Measurements from ENCODE around the gene KCTD13.
"Not testable (repeated sequence)": the region's sequence is repeated elsewhere in the genome, so short reads cannot be mapped to it uniquely, and the experiment has no call there.

The KCTD13 gene

GRCh38 chr16:29943846-29944799 is 18.1 kb upstream of the KCTD13 start:
- DNase-seq, result no peak

GRCh38 chr16:29940656-29941055 is 14.6 kb upstream of the KCTD13 start:
- no peak for DNase-seq

GRCh38 chr16:29931750-29932149 is 5.7 kb upstream of the KCTD13 start:
- DNase-seq, result not testable (repeated sequence)

GRCh38 chr16:29927070-29927905 is 1.3 kb upstream of the KCTD13 start:
- no peak for DNase-seq

GRCh38 chr16:29926711-29927052 is 656 bp upstream of the KCTD13 start:
- DNase-seq, result no peak

GRCh38 chr16:29925105-29925756 is 795 bp downstream of the KCTD13 start:
- no peak for DNase-seq

- no peak for DNase-seq
These were observed 3.0 kb downstream of the KCTD13 start for GRCh38 chr16:29922986-29923501.

- DNase-seq, result no peak
These were observed 3.7 kb downstream of the KCTD13 start for GRCh38 chr16:29922326-29922725.

- no peak for DNase-seq
These were observed 5.0 kb downstream of the KCTD13 start for GRCh38 chr16:29921034-29921385.

- no peak for DNase-seq
These were observed 5.6 kb downstream of the KCTD13 start for GRCh38 chr16:29920288-29921033.

- no peak for DNase-seq
These were observed 9.0 kb downstream of the KCTD13 start for GRCh38 chr16:29916979-29917378.

GRCh38 chr16:29915590-29916247 is 10.3 kb downstream of the KCTD13 start:
- no peak for DNase-seq

- no peak for DNase-seq
These were observed 12.5 kb downstream of the KCTD13 start for GRCh38 chr16:29913514-29913913.

GRCh38 chr16:29912087-29912486 is 13.9 kb downstream of the KCTD13 start:
- DNase-seq, result no peak

GRCh38 chr16:29911676-29912010 is 14.4 kb downstream of the KCTD13 start:
- DNase-seq, result no peak

- DNase-seq, result no peak
These were observed 15.0 kb downstream of the KCTD13 start for GRCh38 chr16:29910819-29911675.

- DNase-seq, result not testable (repeated sequence)
These were observed 16.2 kb downstream of the KCTD13 start for GRCh38 chr16:29909851-29910250.

- DNase-seq, result no peak
These were observed 16.6 kb downstream of the KCTD13 start for GRCh38 chr16:29909391-29909790.

GRCh38 chr16:29908719-29909220 is 17.3 kb downstream of the KCTD13 start:
- no peak for DNase-seq

GRCh38 chr16:29907973-29908372 is 18.1 kb downstream of the KCTD13 start:
- no peak for DNase-seq

Data from CD4-positive, alpha-beta T cell treated with Interferon gamma for 1 hour (primary cell).